PC-9 (cell line): Measurements from ENCODE around the gene PGAM5. TPM values are rescaled to one million over a fixed set of nuclear protein-coding genes. Genes with fewer than 3 reads are reported as not detected.

Experiments
- BruUV-seq: library from RNA; stranded (reverse); fragments of 400-500 nt; replicated peaks from 2 replicates; lab custom pipeline; 2021; lab: Mats Ljungman, UMichigan
- CTCF ChIA-PET: fragments of 300-600 bp; sonication (Branson Sonifier 250); formaldehyde crosslinking; loops from one replicate; lab custom pipeline; 2022; ENCODE audit warnings: antibody characterized with exemption; lab: Charles Lee
- POLR2A ChIA-PET: fragments of 300-600 bp; sonication (Branson Sonifier 250); formaldehyde crosslinking; loops from one replicate; lab custom pipeline; 2022; ENCODE audit warnings: antibody characterized with exemption; ENCODE audit not compliant: unreplicated experiment; lab: Charles Lee
- DNase-seq, 2 experiments: peaks; one replicate each; pipeline versions ENCODE4 v3.0.0 to v3.0.0-alpha.2; 2015 to 2022; ENCODE audit warnings: mixed read lengths in 1 of 2
- H2AFZ ChIP-seq: fragments of 200-600 bp; sonication (generic); 2 replicates; pipeline ENCODE4 v1.8.1; 2017; ENCODE audit warnings: antibody characterized with exemption
- H3F3A ChIP-seq: fragments of 200-600 bp; sonication (generic); 2 replicates; pipeline ENCODE4 v1.8.1; 2017; ENCODE audit warnings: antibody characterized with exemption, mild to moderate bottlenecking, low read depth; ENCODE audit not compliant: insufficient read depth
- H3K27ac ChIP-seq: fragments of 200-600 bp; sonication (generic); 2 replicates; pipeline ENCODE4 v1.6.1; 2016; ENCODE audit warnings: mixed run types
- H3K27me3 ChIP-seq: fragments of 200-600 bp; sonication (generic); 2 replicates; pipeline ENCODE4 v1.6.1; 2016; ENCODE audit warnings: low read depth, mixed run types; ENCODE audit not compliant: insufficient read depth
- H3K36me3 ChIP-seq: fragments of 200-600 bp; sonication (generic); 2 replicates; pipeline ENCODE4 v1.6.1; 2016; ENCODE audit warnings: low read depth, mixed run types
- H3K4me1 ChIP-seq: fragments of 200-600 bp; sonication (generic); replicated peaks from 2 replicates; pipeline ENCODE4 v1.6.1; 2016; ENCODE audit warnings: mixed run types; ENCODE audit not compliant: insufficient read depth
- H3K4me2 ChIP-seq: fragments of 200-600 bp; sonication (generic); 2 replicates; pipeline ENCODE4 v1.6.1; 2017; ENCODE audit warnings: mixed run types
- H3K4me3 ChIP-seq: fragments of 200-600 bp; sonication (generic); 2 replicates; pipeline ENCODE4 v1.6.1; 2016; ENCODE audit warnings: mixed run types
- H3K79me2 ChIP-seq: fragments of 200-600 bp; sonication (generic); 2 replicates; pipeline ENCODE4 v1.6.1; 2017; ENCODE audit warnings: low read depth, mixed run types
- H3K9me2 ChIP-seq: fragments of 200-600 bp; sonication (generic); 2 replicates; pipeline ENCODE4 v1.8.1; 2017; ENCODE audit warnings: mild to moderate bottlenecking; ENCODE audit not compliant: insufficient read depth
- H3K9me3 ChIP-seq: fragments of 200-600 bp; sonication (generic); 2 replicates; pipeline ENCODE4 v1.8.1; 2016; ENCODE audit warnings: low read depth; ENCODE audit not compliant: insufficient read depth
- H4K20me1 ChIP-seq: fragments of 200-600 bp; sonication (generic); 2 replicates; pipeline ENCODE4 v1.8.1; 2017; ENCODE audit not compliant: insufficient read depth
- CTCF ChIP-seq: fragments of 200-600 bp; sonication (generic); conservative IDR thresholded peaks from 2 replicates; pipeline ENCODE4 v1.6.1; 2017; ENCODE audit warnings: mixed run types, antibody characterized with exemption, mild to moderate bottlenecking, moderate library complexity
- EZH2 ChIP-seq: fragments of 200-600 bp; sonication (generic); IDR thresholded peaks from 2 replicates; pipeline ENCODE4 v1.8.0; 2017; ENCODE audit warnings: antibody characterized with exemption, low read depth
- intact Hi-C: fragments of 100-400 bp; cut with micrococcal nuclease; formaldehyde crosslinking; loops from one replicate; pipeline ENCODE4 v1.10.0; 2022; ENCODE audit not compliant: unreplicated experiment
- total RNA-seq: library from RNA; stranded (reverse); gene quantifications from 2 replicates; pipeline ENCODE4 v1.2.3, GENCODE V29; 2021

Gene PGAM5
- total RNA-seq, 1 experiment from 2014 or later, result 59.0 TPM

- DNase-seq, result no peak
- H3K36me3 ChIP-seq, result peaks cover 22% of the 10 kb centered on the region
- 0 out of 2 replicates have a peak, but pooled peaks cover under 1% of the 10 kb centered on the region for H3F3A ChIP-seq
- H3K9me3 ChIP-seq, result no peaks in the 10 kb centered on the region
- H3K4me2 ChIP-seq, result no peak overlapping the region
- intact Hi-C loops, result no loop called here
- H2AFZ ChIP-seq, result no peak overlapping the region
- H3K4me1 ChIP-seq, result no peaks in the 10 kb centered on the region
- ChIA-PET POLR2A (no interaction called here), CTCF (no interaction called here)
- BruUV-seq, result no TSS peak
- no peak overlapping the region for H3K4me3 ChIP-seq
- no peak for TF ChIP-seq CTCF
- TF ChIP-seq EZH2, result no peak
- H4K20me1 ChIP-seq, result no peaks in the 10 kb centered on the region
- H3K79me2 ChIP-seq, result no peaks in the 10 kb centered on the region
- no peak overlapping the region for H3K27ac ChIP-seq
- no peaks in the 10 kb centered on the region for H3K9me2 ChIP-seq
- H3K27me3 ChIP-seq, result no peaks in the 10 kb centered on the region
These were observed 47.5 kb upstream of the PGAM5 start for GRCh38 chr12:132662901-132663755.

GRCh38 chr12:132664206-132665148 is 46.2 kb upstream of the PGAM5 start:
- H3K4me3 ChIP-seq, result no peak overlapping the region
- peaks cover 23% of the 10 kb centered on the region for H3K36me3 ChIP-seq
- H3K27me3 ChIP-seq, result no peaks in the 10 kb centered on the region
- no peak for TF ChIP-seq CTCF
- no peak for TF ChIP-seq EZH2
- no peaks in the 10 kb centered on the region for H3K9me3 ChIP-seq
- intact Hi-C loops, result no loop called here
- no TSS peak for BruUV-seq
- ChIA-PET POLR2A (no interaction called here), CTCF (no interaction called here)
- no peaks in the 10 kb centered on the region for H3K4me1 ChIP-seq
- no peaks in the 10 kb centered on the region for H3K79me2 ChIP-seq
- no peaks in the 10 kb centered on the region for H3F3A ChIP-seq
- H3K4me2 ChIP-seq, result no peak overlapping the region
- no peak overlapping the region for H3K27ac ChIP-seq
- H2AFZ ChIP-seq, result no peak overlapping the region
- H4K20me1 ChIP-seq, result no peaks in the 10 kb centered on the region
- no peaks in the 10 kb centered on the region for H3K9me2 ChIP-seq
- no peak for DNase-seq

GRCh38 chr12:132665149-132665491 is 45.5 kb upstream of the PGAM5 start:
- H3K79me2 ChIP-seq, result no peaks in the 10 kb centered on the region
- no peaks in the 10 kb centered on the region for H4K20me1 ChIP-seq
- H3K4me2 ChIP-seq, result no peak overlapping the region
- no peak for TF ChIP-seq CTCF
- no peak for TF ChIP-seq EZH2
- peaks cover 23% of the 10 kb centered on the region for H3K36me3 ChIP-seq
- no peaks in the 10 kb centered on the region for H3K9me3 ChIP-seq
- H2AFZ ChIP-seq, result no peak overlapping the region
- no TSS peak for BruUV-seq
- CTCF ChIA-PET, result no interaction called here
- H3K27me3 ChIP-seq, result no peaks in the 10 kb centered on the region
- H3K4me3 ChIP-seq, result no peak overlapping the region
- POLR2A ChIA-PET, result no interaction called here
- no peaks in the 10 kb centered on the region for H3K9me2 ChIP-seq
- H3K4me1 ChIP-seq, result no peaks in the 10 kb centered on the region
- no peak for DNase-seq
- intact Hi-C loops, result no loop called here
- no peak overlapping the region for H3K27ac ChIP-seq
- no peaks in the 10 kb centered on the region for H3F3A ChIP-seq
